Right lobe of liver (tissue), 4 donors: Measurements from ENCODE around the gene HGD.

ENCODE experiments used
- CTCF ChIP-seq, 4 donors: fragments of 200-600 bp in 3 of 4; fragments of 450-650 bp in 1 of 4; IDR thresholded peaks; one replicate each; pipeline versions ENCODE4 v1.5.1 to v1.8.0; 2016 to 2022; ENCODE audit warnings: antibody characterized with exemption in 4 of 4, mild to moderate bottlenecking in 2 of 4
- POLR2A ChIP-seq: fragments of 450-650 bp; IDR thresholded peaks from one replicate; pipeline ENCODE4 v1.6.1; 2017; ENCODE audit warnings: antibody characterized with exemption, mild to moderate bottlenecking
- donor health status: DM: no; HTN: no; CAD: no.
- donor health status: DM: no; HTN: no; CAD: no.
- donor health status: DM: no; HTN: yes; CAD: no.

DNA sequence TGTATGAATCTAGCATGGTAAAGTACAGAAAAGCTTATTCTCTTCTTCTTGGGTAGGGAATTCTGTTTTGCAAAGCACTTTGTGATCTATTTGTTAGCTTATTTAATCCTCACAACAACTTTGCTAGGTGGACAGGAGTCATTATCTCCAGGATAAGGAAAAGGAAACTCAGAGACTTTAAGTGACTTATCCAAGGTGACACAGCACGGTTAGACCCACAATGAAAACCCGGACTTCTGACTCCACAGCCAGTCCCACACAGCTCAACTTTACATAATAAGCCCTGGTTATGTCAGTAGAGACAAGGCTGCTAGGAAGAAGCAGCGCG is 86.3 kb downstream of the HGD start:
- TF ChIP-seq POLR2A, result no peak
- no peak for TF ChIP-seq CTCF (IDR thresholded peaks at IDR 0.05)
